ENCODE data around the gene KNDC1. TPM values are rescaled to one million over a fixed set of nuclear protein-coding genes. Genes with fewer than 3 reads are reported as not detected.
A peak's percentile ranks its signal among the peaks of the same experiment; 100 is the strongest.

The KNDC1 gene
- total RNA-seq, 1 experiment from 2014 or later: 15.7 TPM

GRCh38 chr10:133253361-133253955 lies 93.4 kb downstream of the KNDC1 start:
- no peaks in the 10 kb centered on the region for H4K20me1 ChIP-seq (ENCODE audit: control insufficient read depth, insufficient read depth, insufficient read length)
- H3K9me3 ChIP-seq (ENCODE audit: control insufficient read depth, low read depth, low read length): no peaks in the 10 kb centered on the region
- no peaks in the 10 kb centered on the region for H3K79me2 ChIP-seq (ENCODE audit: insufficient read depth, low read length)
- no peak overlapping the region for H2BK15ac ChIP-seq (ENCODE audit: low read depth, low read length)
- H2AK5ac ChIP-seq (ENCODE audit: insufficient read length, low read length): no peak overlapping the region
- H2AFZ ChIP-seq (ENCODE audit: low read length): no peak overlapping the region
- H3K18ac ChIP-seq (ENCODE audit: insufficient read length, low read depth, low read length): no peak overlapping the region
- H2BK12ac ChIP-seq (ENCODE audit: insufficient read length, low read depth, low read length): no peak overlapping the region
- H3K9ac ChIP-seq (ENCODE audit: extremely low read depth, insufficient read length, low read length): no peak overlapping the region
- H3K27me3 Mint-ChIP-seq (ENCODE audit: low read depth): peaks cover 6% of the 10 kb centered on the region
- H2BK5ac ChIP-seq (ENCODE audit: insufficient read length, low read length): no peak overlapping the region
- H4K8ac ChIP-seq (replicated peaks; ENCODE audit: insufficient read length, low read depth, low read length): no peak overlapping the region
- H3K56ac ChIP-seq (ENCODE audit: insufficient read length, low read depth, low read length): no peak overlapping the region
- WGBS (ENCODE audit: extremely low coverage, insufficient read length, low lambda C conversion rate): no CpG with 5 or more reads among the region's 22 CpGs
- no peak overlapping the region for H4K91ac ChIP-seq (ENCODE audit: insufficient read length, low read depth, low read length)
- H2BK120ac ChIP-seq (ENCODE audit: low read depth, low read length, poor library complexity, severe bottlenecking): no peak overlapping the region
- no peak for DNase-seq
- H3K23ac ChIP-seq (ENCODE audit: insufficient read length, low read depth, low read length): no peak overlapping the region
- no peak overlapping the region for H3K4me2 ChIP-seq (ENCODE audit: insufficient read depth, insufficient read length, low read length)
- no peaks in the 10 kb centered on the region; a peak in 2 of 5 replicates for H3K9me3 Mint-ChIP-seq
- H3K4me1 ChIP-seq (ENCODE audit: insufficient read depth, low read length): no peaks in the 10 kb centered on the region
- no peak overlapping the region for H3T11ph ChIP-seq (ENCODE audit: low read length)
- no peaks in the 10 kb centered on the region for H3K27me3 ChIP-seq (ENCODE audit: insufficient read depth, low read length)
- no peak overlapping the region for H3K4me3 Mint-ChIP-seq
- H3K36me3 Mint-ChIP-seq (ENCODE audit: insufficient read depth in 1 of 3, low read depth in 3 of 3): no peaks in the 10 kb centered on the region
- H3K14ac ChIP-seq (ENCODE audit: insufficient read depth, low read length): no peak overlapping the region
- no peak overlapping the region for H2BK20ac ChIP-seq (ENCODE audit: low read depth, low read length, poor library complexity, severe bottlenecking)
- no peak overlapping the region for H3K4ac ChIP-seq (ENCODE audit: low read depth, low read length)
- H3K4me1 Mint-ChIP-seq: peaks cover 8 to 21% of the 10 kb centered on the region in 2 experiments
- H4K5ac ChIP-seq (ENCODE audit: insufficient read length, low read depth, low read length): no peak overlapping the region
- no peaks in the 10 kb centered on the region for H3K79me1 ChIP-seq (ENCODE audit: insufficient read depth, low read depth, low read length, poor library complexity, severe bottlenecking)
- H3K27ac ChIP-seq (ENCODE audit: insufficient read length, low read depth, low read length): no peak overlapping the region
- H3K23me2 ChIP-seq (ENCODE audit: insufficient read length, low read depth, low read length, poor library complexity, severe bottlenecking): no peaks in the 10 kb centered on the region
- no peak for TF ChIP-seq CTCF (conservative IDR thresholded peaks at IDR 0.05)
- peak overlapping the region in 1 of 3 experiments; percentile 40; a peak in 1 of 7 replicates for H3K27ac Mint-ChIP-seq

All from H9 (cell line).